Activated naive CD4-positive, alpha-beta T cell (primary cell): Measurements from ENCODE around the gene NDUFAF8.
"Not testable (repeated sequence)": the region's sequence is repeated elsewhere in the genome, so short reads cannot be mapped to it uniquely, and the experiment has no call there.

Source experiments
- DNase-seq, 4 experiments: peaks; one replicate each; lab custom pipeline; 2025; lab: John Stamatoyannopoulos, UW

The NDUFAF8 gene

GRCh38 chr17:81222906-81223761 is 16.0 kb upstream of the NDUFAF8 start, which contains the start of gene CEP131:
Gene CEP131, minus strand, starts transcription at chr17:81222965. Its CDS starts 2,909 bp downstream, at chr17:81220056.
- peak; percentile 99 to 100 (median 100) for DNase-seq

- DNase-seq, result no peak
Measured at GRCh38 chr17:81223762-81224130, 15.4 kb upstream of the NDUFAF8 start.

GRCh38 chr17:81227630-81228029 is 11.5 kb upstream of the NDUFAF8 start:
- DNase-seq, result not testable (repeated sequence)

- no peak for DNase-seq
Measured at GRCh38 chr17:81228420-81228819, 10.7 kb upstream of the NDUFAF8 start.

- no peak for DNase-seq
Measured at GRCh38 chr17:81228834-81229665, 10.1 kb upstream of the NDUFAF8 start.

GRCh38 chr17:81229666-81229920 is 9.5 kb upstream of the NDUFAF8 start:
- no peak for DNase-seq

- no peak for DNase-seq
Measured at GRCh38 chr17:81230043-81230820, 8.9 kb upstream of the NDUFAF8 start.

- no peak for DNase-seq
Measured at GRCh38 chr17:81231121-81231645, 7.9 kb upstream of the NDUFAF8 start.

GRCh38 chr17:81231766-81232581 is 7.1 kb upstream of the NDUFAF8 start:
- DNase-seq, result no peak

- no peak for DNase-seq
Measured at GRCh38 chr17:81232616-81233241, 6.4 kb upstream of the NDUFAF8 start.

GRCh38 chr17:81233316-81233715 is 5.8 kb upstream of the NDUFAF8 start:
- no peak for DNase-seq

GRCh38 chr17:81233811-81234505 is 5.2 kb upstream of the NDUFAF8 start:
- no peak for DNase-seq

GRCh38 chr17:81234506-81234855 is 4.6 kb upstream of the NDUFAF8 start:
- no peak for DNase-seq

- no peak for DNase-seq
Measured at GRCh38 chr17:81234940-81235821, 3.9 kb upstream of the NDUFAF8 start.

GRCh38 chr17:81235822-81236740 is 3.0 kb upstream of the NDUFAF8 start:
- DNase-seq, result no peak

GRCh38 chr17:81236784-81237183 is 2.3 kb upstream of the NDUFAF8 start:
- DNase-seq, result no peak

- DNase-seq, result no peak
Measured at GRCh38 chr17:81237591-81238489, 1.3 kb upstream of the NDUFAF8 start.
